ENCODE results near the gene L3MBTL2.

- TF ChIP-seq CTCF (IDR thresholded peaks at IDR 0.05) = no peak
- TF ChIP-seq EZH2 (IDR thresholded peaks at IDR 0.05; ENCODE audit: borderline replicate concordance, insufficient read depth, low read depth, low read length, poor library complexity, severe bottlenecking) = no peak
These were observed 25.3 kb downstream of the L3MBTL2 start for GRCh38 chr22:41230401-41230785.
